ENCODE measurements around the gene HEATR1. TPM values are rescaled to one million over a fixed set of nuclear protein-coding genes. Genes with fewer than 3 reads are reported as not detected.

HEATR1 gene
- polyA plus RNA-seq, 1 of the 3 experiments (the other 2 are of a cell fraction), result 10.6 TPM

GRCh38 chr1:236627727-236628408, 23.6 kb upstream of the HEATR1 start:
- Histone ChIP-seq H3K4me1 (ENCODE audit: control insufficient read depth in 1 of 2, insufficient read depth in 2 of 2, low read depth in 1 of 2, low read length in 1 of 2) (no peaks in the 10 kb centered on the region), H3K9me3 (no peaks in the 10 kb centered on the region), H3K27ac (ENCODE audit: low read depth in 2 of 2, low read length in 1 of 2) (no peak overlapping the region), H3K36me3 (replicated peaks in 1 of 2; ENCODE audit: control insufficient read depth in 1 of 2, insufficient read depth in 2 of 2, low read length in 1 of 2) (no peaks in the 10 kb centered on the region), H3F3A (replicated peaks; ENCODE audit: insufficient read depth) (no peaks in the 10 kb centered on the region), H2AFZ (ENCODE audit: low read depth) (no peak overlapping the region), H4K20me1 (ENCODE audit: insufficient read depth) (no peaks in the 10 kb centered on the region), H3K79me2 (ENCODE audit: insufficient read depth) (no peaks in the 10 kb centered on the region), H3K9me2 (no peaks in the 10 kb centered on the region), H3K9ac (no peak overlapping the region), H3K4me3 (ENCODE audit: low read depth in 2 of 2, low read length in 1 of 2) (no peak overlapping the region), H3K4me2 (no peak overlapping the region), H3K27me3 (ENCODE audit: insufficient read depth) (no peaks in the 10 kb centered on the region)
- TF ChIP-seq FOXM1 (IDR thresholded peaks at IDR 0.05; ENCODE audit: low read depth) (no peak), RXRA (IDR thresholded peaks at IDR 0.05; ENCODE audit: borderline replicate concordance, low read depth) (no peak), FOSL2 (IDR thresholded peaks at IDR 0.05; ENCODE audit: borderline replicate concordance, low read depth) (no peak), TEAD4 (IDR thresholded peaks at IDR 0.05; ENCODE audit: borderline replicate concordance, insufficient read depth) (no peak), IRF3 (IDR thresholded peaks at IDR 0.05; ENCODE audit: low read depth, low read length) (no peak), MAX (IDR thresholded peaks at IDR 0.05; ENCODE audit: low read depth) (no peak), RAD21 (IDR thresholded peaks at IDR 0.05; ENCODE audit: low read length) (no peak), CTCF (IDR thresholded peaks at IDR 0.05) (no peak), RCOR1 (IDR thresholded peaks at IDR 0.05; ENCODE audit: low read length) (no peak), MEF2A (IDR thresholded peaks at IDR 0.05; ENCODE audit: borderline replicate concordance, low read depth) (no peak), GABPA (IDR thresholded peaks at IDR 0.05; ENCODE audit: low read depth) (no peak), USF1 (IDR thresholded peaks at IDR 0.05; ENCODE audit: borderline replicate concordance, low read depth) (no peak), ZBTB33 (IDR thresholded peaks at IDR 0.05; ENCODE audit: borderline replicate concordance, low read depth) (no peak), CHD2 (IDR thresholded peaks at IDR 0.05; ENCODE audit: low read length, partially characterized antibody) (no peak), TAF1 (IDR thresholded peaks at IDR 0.05; ENCODE audit: borderline replicate concordance, low read depth, low read length) (no peak), ELF1 (IDR thresholded peaks at IDR 0.05) (no peak)
- ChIA-PET POLR2A (no interaction called here), CTCF (interaction anchor here (2.1 kb wide), 1 partner anchor 19 kb away, joined by 6 read pairs; no protein-coding TSS in a partner anchor)
- no peak for DNase-seq
- WGBS (ENCODE audit: low lambda C conversion rate), result 23% methylated on average over 2 of the region's 2 CpGs
